SH-SY5Y (cell line): ENCODE results near the gene FMNL2.

Experiments
- GATA2 ChIP-seq: IDR thresholded peaks from 2 replicates; pipeline ENCODE4 v1.6.1; 2011; ENCODE audit warnings: mild to moderate bottlenecking, low read depth, low read length
- GATA3 ChIP-seq: IDR thresholded peaks from 2 replicates; pipeline ENCODE4 v1.6.1; 2011; ENCODE audit warnings: low read depth, mild to moderate bottlenecking, low read length, moderate library complexity

- TF ChIP-seq GATA2: no peak
- TF ChIP-seq GATA3: no peak
Measured at GRCh38 chr2:152440049-152440448, 105.1 kb downstream of the FMNL2 start.
